ENCODE results near the gene NTRK3. TPM values are rescaled to one million over a fixed set of nuclear protein-coding genes. Genes with fewer than 3 reads are reported as not detected.

Gene NTRK3
- total and polyA plus RNA-seq, 2 donors (not counting 3 experiments of a cell fraction or from before 2014, with no cell fraction given): not detected

DNA sequence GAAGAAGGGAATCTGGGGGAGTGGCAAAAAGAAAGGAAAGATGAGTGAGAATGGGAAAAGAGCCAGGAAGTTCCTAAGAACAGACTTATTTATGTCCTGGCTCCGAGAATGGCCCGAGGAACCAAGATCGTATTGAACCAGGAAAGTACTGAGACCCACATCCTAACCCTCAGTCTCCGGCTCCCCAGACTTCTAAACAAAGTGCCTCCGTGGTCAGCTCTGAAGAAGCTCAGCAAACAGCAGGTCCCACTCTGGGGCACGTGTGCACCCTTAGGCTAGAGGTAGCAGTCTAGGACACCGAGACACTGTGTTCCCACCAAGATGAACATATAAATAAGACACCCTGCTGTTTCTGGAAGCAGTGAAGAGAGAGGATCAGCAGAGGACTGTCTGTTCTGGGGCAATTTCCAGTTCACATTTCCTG, 307.4 kb downstream of the NTRK3 start:
- Histone ChIP-seq H3K4me2 (ENCODE audit: insufficient read depth, low read length) (no peak overlapping the region), H3K9ac (replicated peaks; ENCODE audit: extremely low read depth, insufficient read depth, low read length) (no peak overlapping the region), H3K9me1 (replicated peaks; ENCODE audit: control insufficient read depth, extremely low read depth, insufficient read depth, low read length) (no peaks in the 10 kb centered on the region), H2AFZ (ENCODE audit: low read depth, low read length) (no peak overlapping the region), H3K4me3 (replicated peaks in 1 of 3; ENCODE audit: insufficient read depth in 1 of 3, low read depth in 1 of 3, low read length in 3 of 3) (no peak overlapping the region), H3K27ac (ENCODE audit: insufficient read depth, low read depth, low read length) (no peak overlapping the region), H3K79me2 (ENCODE audit: control insufficient read depth, insufficient read depth, low read length) (no peaks in the 10 kb centered on the region), H3K36me3 (ENCODE audit: control insufficient read depth in 2 of 2, extremely low read depth in 1 of 2, insufficient read depth in 2 of 2, low read length in 2 of 2) (no peaks in the 10 kb centered on the region), H3K27me3 (ENCODE audit: control insufficient read depth in 2 of 2, insufficient read depth in 2 of 2, low read length in 2 of 2) (no peaks in the 10 kb centered on the region), H3K4me1 (ENCODE audit: control insufficient read depth, extremely low read depth, insufficient read depth, low read length) (no peaks in the 10 kb centered on the region), H3K9me3 (replicated peaks; ENCODE audit: control insufficient read depth, insufficient read depth, low read length) (peaks cover 4% of the 10 kb centered on the region), H4K20me1 (replicated peaks; ENCODE audit: control insufficient read depth, extremely low read depth, insufficient read depth, low read length) (no peaks in the 10 kb centered on the region)
- CTCF ChIA-PET: no interaction called here
- no peak for TF ChIP-seq GATA2 (IDR thresholded peaks at IDR 0.05; ENCODE audit: insufficient read depth, insufficient read length, low read depth, low read length)
- TF ChIP-seq, protein P1, sequence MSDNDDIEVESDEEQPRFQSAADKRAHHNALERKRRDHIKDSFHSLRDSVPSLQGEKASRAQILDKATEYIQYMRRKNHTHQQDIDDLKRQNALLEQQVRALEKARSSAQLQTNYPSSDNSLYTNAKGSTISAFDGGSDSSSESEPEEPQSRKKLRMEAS (IDR thresholded peaks at IDR 0.05; ENCODE audit: insufficient read depth, insufficient read length): no peak
- no peak for TF ChIP-seq MYC (IDR thresholded peaks at IDR 0.05; ENCODE audit: low read depth, low read length)
- no peak for TF ChIP-seq EZH2 (IDR thresholded peaks at IDR 0.05; ENCODE audit: borderline replicate concordance, low read depth, low read length, severe bottlenecking)
- TF ChIP-seq, protein P2, sequence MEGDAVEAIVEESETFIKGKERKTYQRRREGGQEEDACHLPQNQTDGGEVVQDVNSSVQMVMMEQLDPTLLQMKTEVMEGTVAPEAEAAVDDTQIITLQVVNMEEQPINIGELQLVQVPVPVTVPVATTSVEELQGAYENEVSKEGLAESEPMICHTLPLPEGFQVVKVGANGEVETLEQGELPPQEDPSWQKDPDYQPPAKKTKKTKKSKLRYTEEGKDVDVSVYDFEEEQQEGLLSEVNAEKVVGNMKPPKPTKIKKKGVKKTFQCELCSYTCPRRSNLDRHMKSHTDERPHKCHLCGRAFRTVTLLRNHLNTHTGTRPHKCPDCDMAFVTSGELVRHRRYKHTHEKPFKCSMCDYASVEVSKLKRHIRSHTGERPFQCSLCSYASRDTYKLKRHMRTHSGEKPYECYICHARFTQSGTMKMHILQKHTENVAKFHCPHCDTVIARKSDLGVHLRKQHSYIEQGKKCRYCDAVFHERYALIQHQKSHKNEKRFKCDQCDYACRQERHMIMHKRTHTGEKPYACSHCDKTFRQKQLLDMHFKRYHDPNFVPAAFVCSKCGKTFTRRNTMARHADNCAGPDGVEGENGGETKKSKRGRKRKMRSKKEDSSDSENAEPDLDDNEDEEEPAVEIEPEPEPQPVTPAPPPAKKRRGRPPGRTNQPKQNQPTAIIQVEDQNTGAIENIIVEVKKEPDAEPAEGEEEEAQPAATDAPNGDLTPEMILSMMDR (IDR thresholded peaks at IDR 0.05; ENCODE audit: extremely low read depth in 1 of 2, insufficient read depth in 1 of 2, low read depth in 1 of 2, low read length in 2 of 2): no peak
- TF ChIP-seq JUN (IDR thresholded peaks at IDR 0.05; ENCODE audit: borderline replicate concordance, insufficient read depth, insufficient read length, low read depth): no peak
- TF ChIP-seq FOS (IDR thresholded peaks at IDR 0.05; ENCODE audit: borderline replicate concordance, insufficient read depth, low read length): no peak
- TF ChIP-seq POLR2AphosphoS5 (IDR thresholded peaks at IDR 0.05; ENCODE audit: insufficient read depth, low read depth, low read length): no peak
- no peak for TF ChIP-seq POLR2A (IDR thresholded peaks at IDR 0.05; ENCODE audit: low read depth, low read length)
- FAIRE-seq: no peak
- POLR2A ChIA-PET: no interaction called here
- no peak for DNase-seq (ENCODE audit: low read depth, low spot score)
- intact Hi-C loops (cut with micrococcal nuclease) (no loop called here), dilution Hi-C loops (cut with MboI; ENCODE audit: extremely low pct_ligation_motif_present, low sequenced_read_pairs) (no loop called here)
- no TSS peak for BruUV-seq (replicated peaks)

Measured in endothelial cell of umbilical vein (primary cell).